OCI-LY1 (cell line): Measurements from ENCODE around the gene RNF41.
A peak's percentile ranks its signal among the peaks of the same experiment; 100 is the strongest.

Experiments
- H2AFZ ChIP-seq: fragments of 200-600 bp; sonication (generic), shearing (Covaris generic); 2 replicates; pipeline ENCODE4 v1.6.0; 2014; ENCODE audit warnings: antibody characterized with exemption, mild to moderate bottlenecking, low read length
- H3F3A ChIP-seq: fragments of 200-600 bp; sonication (generic), shearing (Covaris generic); 2 replicates; pipeline ENCODE4 v1.6.0; 2014; ENCODE audit warnings: mild to moderate bottlenecking, antibody characterized with exemption, low read length, moderate library complexity; ENCODE audit not compliant: insufficient read depth
- H3K27ac ChIP-seq: fragments of 200-600 bp; sonication (generic); 2 replicates; pipeline ENCODE4 v1.5.1; 2014; ENCODE audit warnings: low read length, mixed run types, mild to moderate bottlenecking, low read depth; ENCODE audit not compliant: poor library complexity, severe bottlenecking
- H3K27me3 ChIP-seq: fragments of 200-600 bp; sonication (generic); 2 replicates; pipeline ENCODE4 v1.6.0; 2014; ENCODE audit warnings: antibody characterized with exemption, mild to moderate bottlenecking, low read length, moderate library complexity; ENCODE audit not compliant: insufficient read depth
- H3K36me3 ChIP-seq: fragments of 200-600 bp; sonication (generic); 2 replicates; pipeline ENCODE4 v1.6.1; 2014; ENCODE audit warnings: mild to moderate bottlenecking, antibody characterized with exemption, low read length, moderate library complexity, mixed read lengths; ENCODE audit not compliant: insufficient read depth
- H3K4me1 ChIP-seq: fragments of 200-600 bp; sonication (generic); 2 replicates; pipeline ENCODE4 v1.5.1; 2014; ENCODE audit warnings: mild to moderate bottlenecking, low read length, moderate library complexity; ENCODE audit not compliant: insufficient read depth, severe bottlenecking
- H3K4me2 ChIP-seq: fragments of 200-600 bp; sonication (generic), shearing (Covaris generic); 2 replicates; pipeline ENCODE4 v1.6.1; 2014; ENCODE audit warnings: low read length
- H3K4me3 ChIP-seq: fragments of 200-600 bp; sonication (generic); 2 replicates; pipeline ENCODE4 v1.5.1; 2014; ENCODE audit warnings: low read length, low read depth, mild to moderate bottlenecking, mixed read lengths; ENCODE audit not compliant: poor library complexity, severe bottlenecking
- H3K79me2 ChIP-seq: fragments of 200-600 bp; shearing (Covaris generic); 2 replicates; pipeline ENCODE4 v1.6.1; 2016; ENCODE audit warnings: mixed run types, low read length, mixed read lengths; ENCODE audit not compliant: insufficient read depth
- H3K9ac ChIP-seq: fragments of 200-600 bp; sonication (generic), shearing (Covaris generic); 2 replicates; pipeline ENCODE4 v1.6.1; 2014; ENCODE audit warnings: mild to moderate bottlenecking, low read length, mixed read lengths
- H3K9me2 ChIP-seq: fragments of 200-600 bp; sonication (generic), shearing (Covaris generic); 2 replicates; pipeline ENCODE4 v1.6.1; 2014; ENCODE audit warnings: low read depth, mild to moderate bottlenecking, low read length, mixed read lengths
- H3K9me3 ChIP-seq: fragments of 200-600 bp; shearing (Covaris generic); 2 replicates; pipeline ENCODE4 v1.6.1; 2014; ENCODE audit warnings: low read length, mixed read lengths
- H4K20me1 ChIP-seq: fragments of 200-600 bp; sonication (generic), shearing (Covaris generic); 2 replicates; pipeline ENCODE4 v1.6.0; 2016; ENCODE audit warnings: mild to moderate bottlenecking, low read length; ENCODE audit not compliant: insufficient read depth
- CTCF ChIP-seq: fragments of 200-600 bp; sonication (generic), shearing (Covaris generic); IDR thresholded peaks from 2 replicates; pipeline ENCODE4 v1.5.1; 2017; ENCODE audit warnings: mild to moderate bottlenecking, antibody characterized with exemption, low read length, moderate library complexity, mixed read lengths
- EZH2 ChIP-seq: fragments of 200-600 bp; sonication (generic), shearing (Covaris generic); IDR thresholded peaks from 2 replicates; pipeline ENCODE4 v1.8.0; 2017; ENCODE audit warnings: borderline replicate concordance, mixed run types, mild to moderate bottlenecking, antibody characterized with exemption, low read length, moderate library complexity, mixed read lengths

RNF41 gene

DNA sequence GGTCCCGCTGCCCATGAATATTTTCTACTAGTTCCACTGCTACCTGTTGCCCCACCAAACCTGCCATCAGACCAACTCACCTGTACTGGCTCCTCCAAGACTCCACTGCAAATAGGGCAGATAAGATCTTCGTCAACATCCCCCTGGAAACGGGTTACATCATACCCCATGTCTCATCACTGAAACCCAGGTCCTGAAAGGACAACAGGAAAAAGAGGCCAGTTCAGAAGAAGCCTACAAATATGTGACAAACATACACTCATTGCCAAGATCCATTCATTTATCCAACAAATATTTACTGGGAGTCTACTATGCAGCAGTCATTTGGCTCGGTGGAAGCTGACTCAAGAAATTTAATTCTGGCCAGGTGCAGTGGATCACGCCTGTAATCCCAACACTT lies 7.8 kb downstream of the RNF41 start:
- H3K4me2 ChIP-seq, result no peak overlapping the region
- peaks cover 80% of the 10 kb centered on the region for H3K36me3 ChIP-seq
- H3K4me3 ChIP-seq, result no peak overlapping the region
- H3F3A ChIP-seq, result no peaks in the 10 kb centered on the region
- H3K9me3 ChIP-seq, result no peaks in the 10 kb centered on the region
- H3K4me1 ChIP-seq, result peaks cover 16% of the 10 kb centered on the region
- TF ChIP-seq EZH2 (no peak), CTCF (no peak)
- no peaks in the 10 kb centered on the region for H3K27me3 ChIP-seq
- no peak overlapping the region for H3K9ac ChIP-seq
- no peak overlapping the region for H3K27ac ChIP-seq
- no peaks in the 10 kb centered on the region for H4K20me1 ChIP-seq
- H2AFZ ChIP-seq, result no peak overlapping the region
- H3K9me2 ChIP-seq, result no peaks in the 10 kb centered on the region
- no peaks in the 10 kb centered on the region for H3K79me2 ChIP-seq

DNA sequence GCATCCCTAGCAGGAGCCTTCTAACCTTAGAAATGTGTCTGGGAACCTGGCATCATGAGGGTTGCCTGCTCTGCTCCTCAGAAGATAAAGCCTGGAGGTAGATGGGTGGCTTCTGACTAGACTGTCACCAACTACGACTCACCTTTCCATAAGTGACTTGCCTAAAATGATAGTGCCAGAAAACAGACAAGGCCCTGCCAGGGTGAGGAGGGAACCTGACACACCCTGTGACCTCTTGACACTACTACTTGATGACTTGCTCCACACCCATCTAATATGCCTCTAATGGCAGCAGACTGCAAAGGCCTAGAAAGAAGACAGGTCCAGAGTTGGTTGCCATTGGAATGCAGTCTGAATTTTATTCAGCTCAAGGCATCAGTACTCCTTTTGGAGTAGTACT lies 9.4 kb downstream of the RNF41 start:
- Histone ChIP-seq H3K27me3 (no peaks in the 10 kb centered on the region), H3K36me3 (peaks cover 80% of the 10 kb centered on the region), H3K4me1 (peaks cover 30% of the 10 kb centered on the region), H3K9me2 (no peaks in the 10 kb centered on the region), H2AFZ (no peak overlapping the region), H3K4me3 (no peak overlapping the region), H3K9ac (no peak overlapping the region), H3F3A (no peaks in the 10 kb centered on the region), H3K4me2 (no peak overlapping the region), H3K27ac (peak overlapping the region; percentile 36), H3K79me2 (no peaks in the 10 kb centered on the region), H4K20me1 (no peaks in the 10 kb centered on the region), H3K9me3 (no peaks in the 10 kb centered on the region)
- no peak for TF ChIP-seq CTCF

DNA sequence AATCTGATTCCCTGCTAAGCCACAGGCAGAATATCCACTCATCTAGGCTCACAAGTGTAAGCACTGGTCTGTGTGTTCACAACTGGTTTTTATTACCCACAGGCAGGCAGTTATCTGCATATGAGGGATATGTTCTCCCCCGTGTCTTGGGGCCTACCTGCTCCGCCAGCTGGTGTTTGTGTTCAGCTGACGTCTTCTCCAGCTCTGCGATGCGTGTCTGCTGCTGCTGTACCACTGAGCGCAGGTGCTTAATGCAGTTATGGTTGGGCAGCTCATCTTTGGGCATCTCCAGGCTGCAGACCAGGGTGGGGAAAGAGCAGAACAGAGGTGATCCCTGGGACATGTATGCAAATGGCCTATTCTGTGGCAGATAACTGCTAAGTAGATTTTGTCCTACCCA lies 13.7 kb downstream of the RNF41 start:
- H3F3A ChIP-seq, result no peaks in the 10 kb centered on the region
- no peaks in the 10 kb centered on the region for H3K27me3 ChIP-seq
- peaks cover 58% of the 10 kb centered on the region for H3K4me1 ChIP-seq
- H2AFZ ChIP-seq, result no peak overlapping the region
- H3K4me2 ChIP-seq, result peak overlapping the region; percentile 69
- H3K9me3 ChIP-seq, result no peaks in the 10 kb centered on the region
- peaks cover 67% of the 10 kb centered on the region for H3K36me3 ChIP-seq
- peak overlapping the region; percentile 99 for H3K27ac ChIP-seq
- peak overlapping the region; percentile 66 for H3K9ac ChIP-seq
- TF ChIP-seq CTCF (no peak), EZH2 (no peak)
- H3K79me2 ChIP-seq, result no peaks in the 10 kb centered on the region
- no peaks in the 10 kb centered on the region for H3K9me2 ChIP-seq
- no peaks in the 10 kb centered on the region for H4K20me1 ChIP-seq
- H3K4me3 ChIP-seq, result peak overlapping the region; percentile 45
